ENCODE measurements around the gene RAB7A.

- TF ChIP-seq, protein P1, sequence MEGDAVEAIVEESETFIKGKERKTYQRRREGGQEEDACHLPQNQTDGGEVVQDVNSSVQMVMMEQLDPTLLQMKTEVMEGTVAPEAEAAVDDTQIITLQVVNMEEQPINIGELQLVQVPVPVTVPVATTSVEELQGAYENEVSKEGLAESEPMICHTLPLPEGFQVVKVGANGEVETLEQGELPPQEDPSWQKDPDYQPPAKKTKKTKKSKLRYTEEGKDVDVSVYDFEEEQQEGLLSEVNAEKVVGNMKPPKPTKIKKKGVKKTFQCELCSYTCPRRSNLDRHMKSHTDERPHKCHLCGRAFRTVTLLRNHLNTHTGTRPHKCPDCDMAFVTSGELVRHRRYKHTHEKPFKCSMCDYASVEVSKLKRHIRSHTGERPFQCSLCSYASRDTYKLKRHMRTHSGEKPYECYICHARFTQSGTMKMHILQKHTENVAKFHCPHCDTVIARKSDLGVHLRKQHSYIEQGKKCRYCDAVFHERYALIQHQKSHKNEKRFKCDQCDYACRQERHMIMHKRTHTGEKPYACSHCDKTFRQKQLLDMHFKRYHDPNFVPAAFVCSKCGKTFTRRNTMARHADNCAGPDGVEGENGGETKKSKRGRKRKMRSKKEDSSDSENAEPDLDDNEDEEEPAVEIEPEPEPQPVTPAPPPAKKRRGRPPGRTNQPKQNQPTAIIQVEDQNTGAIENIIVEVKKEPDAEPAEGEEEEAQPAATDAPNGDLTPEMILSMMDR (IDR thresholded peaks at IDR 0.05): no peak
- TF ChIP-seq POLR2A (IDR thresholded peaks at IDR 0.05): no peak
Measured at GRCh38 chr3:128761392-128761791, 35.4 kb downstream of the RAB7A start.

All from thyroid gland (tissue), 4 donors.